ENCODE results near the gene IL10RB.

IL10RB gene

GRCh38 chr21:33267250-33267649, 1.1 kb downstream of the IL10RB start:
- DNase-seq (ENCODE audit: low spot score): no peak

- DNase-seq (ENCODE audit: low spot score): no peak
Observed at GRCh38 chr21:33268393-33268736, 2.2 kb downstream of the IL10RB start.

- no peak for DNase-seq (ENCODE audit: low spot score)
Observed at GRCh38 chr21:33268737-33269441, 2.7 kb downstream of the IL10RB start.

- no peak for DNase-seq (ENCODE audit: low spot score)
Observed at GRCh38 chr21:33270986-33271385, 4.8 kb downstream of the IL10RB start.

- DNase-seq (ENCODE audit: low spot score): no peak
Observed at GRCh38 chr21:33273044-33273443, 6.9 kb downstream of the IL10RB start.

- DNase-seq (ENCODE audit: low spot score): no peak
Observed at GRCh38 chr21:33278721-33279120, 12.6 kb downstream of the IL10RB start.

GRCh38 chr21:33279330-33279820, 13.2 kb downstream of the IL10RB start:
- DNase-seq (ENCODE audit: low spot score): no peak

GRCh38 chr21:33281096-33281652, 15.0 kb downstream of the IL10RB start:
- no peak for DNase-seq (ENCODE audit: low spot score)

- DNase-seq (ENCODE audit: low spot score): no peak
Observed at GRCh38 chr21:33283203-33283602, 17.0 kb downstream of the IL10RB start.

- no peak for DNase-seq (ENCODE audit: low spot score)
Observed at GRCh38 chr21:33286076-33286475, 19.9 kb downstream of the IL10RB start.

GRCh38 chr21:33286600-33287456, 20.7 kb downstream of the IL10RB start:
- DNase-seq (ENCODE audit: low spot score): no peak

- DNase-seq (ENCODE audit: low spot score): no peak
Observed at GRCh38 chr21:33289199-33289819, 23.1 kb downstream of the IL10RB start.

- no peak for DNase-seq (ENCODE audit: low spot score)
Observed at GRCh38 chr21:33290441-33290840, 24.3 kb downstream of the IL10RB start.

- no peak for DNase-seq (ENCODE audit: low spot score)
Observed at GRCh38 chr21:33291686-33292085, 25.5 kb downstream of the IL10RB start.

GRCh38 chr21:33292724-33293123, 26.6 kb downstream of the IL10RB start:
- no peak for DNase-seq (ENCODE audit: low spot score)

- DNase-seq (ENCODE audit: low spot score): no peak
Observed at GRCh38 chr21:33293136-33293535, 27.0 kb downstream of the IL10RB start.

- DNase-seq (ENCODE audit: low spot score): no peak
Observed at GRCh38 chr21:33293811-33294216, 27.6 kb downstream of the IL10RB start.

- DNase-seq (ENCODE audit: low spot score): no peak
Observed at GRCh38 chr21:33296156-33296555, 30.0 kb downstream of the IL10RB start.

- no peak for DNase-seq (ENCODE audit: low spot score)
Observed at GRCh38 chr21:33299181-33299752, 33.1 kb downstream of the IL10RB start.

- DNase-seq (ENCODE audit: low spot score): no peak
Observed at GRCh38 chr21:33300701-33301631, 34.8 kb downstream of the IL10RB start.

GRCh38 chr21:33301632-33302002, 35.5 kb downstream of the IL10RB start:
- no peak for DNase-seq (ENCODE audit: low spot score)

Data from HuH-7.5 (cell line).